ENCODE data around the gene FNDC3B. TPM values are rescaled to one million over a fixed set of nuclear protein-coding genes. Genes with fewer than 3 reads are reported as not detected.

The FNDC3B gene
- total and polyA plus RNA-seq, 2 donors (not counting 3 experiments of a cell fraction or from before 2014, with no cell fraction given), result 91.6 to 295 TPM

DNA sequence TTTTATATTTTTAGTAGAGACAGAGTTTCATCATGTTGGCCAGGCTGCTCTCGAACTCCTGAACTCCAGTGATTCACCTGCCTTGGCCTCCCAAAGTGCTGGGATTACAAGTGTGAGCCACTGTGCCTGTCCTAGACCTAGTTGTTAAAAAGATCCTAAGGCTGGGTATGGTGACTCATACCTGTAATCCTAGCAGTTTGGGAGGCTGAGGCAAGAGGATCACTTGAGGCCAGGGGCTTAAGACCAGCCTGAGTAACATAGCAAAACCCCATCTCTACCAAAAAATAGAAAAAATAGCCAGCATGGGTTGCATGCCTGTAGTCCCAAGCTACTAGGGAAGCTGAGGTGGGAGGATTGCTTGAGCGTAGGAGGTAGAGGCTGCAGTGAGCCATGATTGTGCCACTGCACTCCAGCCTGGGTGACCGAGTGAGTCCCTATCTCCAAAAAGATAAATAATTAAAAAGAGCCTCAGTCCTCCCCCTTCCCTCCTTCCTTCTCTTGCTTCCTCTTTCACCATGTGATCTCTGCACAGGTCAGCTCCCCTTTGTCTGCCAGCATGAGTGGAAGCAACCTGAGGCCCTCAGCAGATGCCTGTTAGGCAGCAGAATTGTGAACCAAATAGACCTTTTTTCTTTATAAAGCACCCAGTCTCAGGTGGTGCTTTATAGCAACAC is 9.8 kb upstream of the FNDC3B start:
- H3K27ac ChIP-seq (ENCODE audit: insufficient read depth, low read depth, low read length), result no peak overlapping the region
- FAIRE-seq, result no peak
- H4K20me1 ChIP-seq (replicated peaks; ENCODE audit: control insufficient read depth, extremely low read depth, insufficient read depth, low read length), result no peaks in the 10 kb centered on the region
- ChIA-PET POLR2A (no interaction called here), CTCF (interaction anchor here (1.4 kb wide), 1 partner anchor 10 kb away, joined by 3 read pairs; the partner anchor contains the start of gene FNDC3B)
- intact Hi-C loops (cut with micrococcal nuclease) (no loop called here), dilution Hi-C loops (cut with MboI; ENCODE audit: extremely low pct_ligation_motif_present, low sequenced_read_pairs) (no loop called here)
- TF ChIP-seq MYC (IDR thresholded peaks at IDR 0.05; ENCODE audit: low read depth, low read length), result no peak
- TF ChIP-seq JUN (IDR thresholded peaks at IDR 0.05; ENCODE audit: borderline replicate concordance, insufficient read depth, insufficient read length, low read depth), result no peak
- TF ChIP-seq EZH2 (IDR thresholded peaks at IDR 0.05; ENCODE audit: borderline replicate concordance, low read depth, low read length, severe bottlenecking), result no peak
- TF ChIP-seq POLR2AphosphoS5 (IDR thresholded peaks at IDR 0.05; ENCODE audit: insufficient read depth, low read depth, low read length), result no peak
- no peak for TF ChIP-seq FOS (IDR thresholded peaks at IDR 0.05; ENCODE audit: borderline replicate concordance, insufficient read depth, low read length)
- no peak for TF ChIP-seq CTCF (IDR thresholded peaks at IDR 0.05; ENCODE audit: extremely low read depth in 1 of 2, insufficient read depth in 1 of 2, low read depth in 1 of 2, low read length in 2 of 2)
- TF ChIP-seq GATA2 (IDR thresholded peaks at IDR 0.05; ENCODE audit: insufficient read depth, insufficient read length, low read depth, low read length), result no peak
- TF ChIP-seq, protein P1, sequence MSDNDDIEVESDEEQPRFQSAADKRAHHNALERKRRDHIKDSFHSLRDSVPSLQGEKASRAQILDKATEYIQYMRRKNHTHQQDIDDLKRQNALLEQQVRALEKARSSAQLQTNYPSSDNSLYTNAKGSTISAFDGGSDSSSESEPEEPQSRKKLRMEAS (IDR thresholded peaks at IDR 0.05; ENCODE audit: insufficient read depth, insufficient read length), result no peak
- no peak for TF ChIP-seq POLR2A (IDR thresholded peaks at IDR 0.05; ENCODE audit: low read depth, low read length)
- no peak for DNase-seq (ENCODE audit: low read depth, low spot score)
- no peak overlapping the region for H3K9ac ChIP-seq (replicated peaks; ENCODE audit: extremely low read depth, insufficient read depth, low read length)
- no peak overlapping the region for H3K4me2 ChIP-seq (ENCODE audit: insufficient read depth, low read length)
- no peaks in the 10 kb centered on the region for H3K27me3 ChIP-seq (ENCODE audit: control insufficient read depth in 2 of 2, insufficient read depth in 2 of 2, low read length in 2 of 2)
- no peaks in the 10 kb centered on the region for H3K4me1 ChIP-seq (ENCODE audit: control insufficient read depth, extremely low read depth, insufficient read depth, low read length)
- no peaks in the 10 kb centered on the region for H3K36me3 ChIP-seq (ENCODE audit: control insufficient read depth in 2 of 2, extremely low read depth in 1 of 2, insufficient read depth in 2 of 2, low read length in 2 of 2)
- BruUV-seq (replicated peaks), result no TSS peak
- no peaks in the 10 kb centered on the region for H3K79me2 ChIP-seq (ENCODE audit: control insufficient read depth, insufficient read depth, low read length)
- no peak overlapping the region for H2AFZ ChIP-seq (ENCODE audit: low read depth, low read length)
- H3K4me3 ChIP-seq (replicated peaks in 1 of 3; ENCODE audit: insufficient read depth in 1 of 3, low read depth in 1 of 3, low read length in 3 of 3), result no peak overlapping the region
- H3K9me1 ChIP-seq (replicated peaks; ENCODE audit: control insufficient read depth, extremely low read depth, insufficient read depth, low read length), result no peaks in the 10 kb centered on the region
- no peaks in the 10 kb centered on the region for H3K9me3 ChIP-seq (replicated peaks; ENCODE audit: control insufficient read depth, insufficient read depth, low read length)
